GM12873 (cell line): ENCODE measurements around the gene PTPRE.

Experiments used
- TF ChIP-seq, protein P1 (sequence below): IDR thresholded peaks from 2 replicates; pipeline ENCODE4 v1.5.1; 2012; ENCODE audit warnings: low read depth, mild to moderate bottlenecking, moderate library complexity, low read length, control low read depth; ENCODE audit not compliant: insufficient read depth; ENCODE audit errors: missing control alignments

Gene PTPRE

DNA sequence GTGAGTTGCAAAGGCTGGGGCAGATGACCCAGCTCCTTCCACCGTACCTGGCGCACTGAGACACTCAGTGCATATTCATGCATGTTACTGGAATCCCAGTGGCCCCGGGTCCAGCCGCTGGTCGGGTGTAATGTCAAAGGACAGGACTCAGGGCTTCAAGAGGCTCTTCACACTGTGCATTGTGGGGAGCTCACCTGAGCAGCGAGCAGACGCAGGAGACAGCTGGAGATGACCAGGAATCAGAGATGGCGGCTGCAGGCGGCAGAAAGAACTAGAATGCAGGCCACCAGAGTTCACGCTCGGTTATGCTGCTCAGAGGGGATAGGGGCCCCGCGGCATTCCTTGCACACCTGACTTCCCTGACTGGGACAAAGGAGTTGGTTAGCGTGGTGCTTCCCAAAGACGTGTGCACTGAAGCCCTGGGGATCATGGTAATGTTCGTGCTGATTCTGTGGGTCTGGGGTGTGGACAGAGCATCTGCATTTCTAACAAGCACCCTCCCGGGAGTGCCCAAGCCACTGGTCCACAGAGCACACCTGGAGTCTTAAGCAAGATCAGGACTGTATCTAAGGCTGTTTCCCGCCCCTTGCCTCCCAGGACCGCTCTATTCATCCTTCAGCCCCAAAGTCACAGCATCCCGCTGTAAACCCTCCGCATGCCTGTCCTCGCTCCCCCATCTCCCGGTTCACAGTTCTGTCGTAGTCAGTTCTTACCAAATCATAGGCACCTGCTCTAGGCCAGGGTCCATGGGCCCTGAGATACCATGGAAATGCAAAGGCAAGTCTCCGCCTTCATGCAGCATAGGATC, 148.4 kb downstream of the PTPRE start:
- TF ChIP-seq, protein P1, sequence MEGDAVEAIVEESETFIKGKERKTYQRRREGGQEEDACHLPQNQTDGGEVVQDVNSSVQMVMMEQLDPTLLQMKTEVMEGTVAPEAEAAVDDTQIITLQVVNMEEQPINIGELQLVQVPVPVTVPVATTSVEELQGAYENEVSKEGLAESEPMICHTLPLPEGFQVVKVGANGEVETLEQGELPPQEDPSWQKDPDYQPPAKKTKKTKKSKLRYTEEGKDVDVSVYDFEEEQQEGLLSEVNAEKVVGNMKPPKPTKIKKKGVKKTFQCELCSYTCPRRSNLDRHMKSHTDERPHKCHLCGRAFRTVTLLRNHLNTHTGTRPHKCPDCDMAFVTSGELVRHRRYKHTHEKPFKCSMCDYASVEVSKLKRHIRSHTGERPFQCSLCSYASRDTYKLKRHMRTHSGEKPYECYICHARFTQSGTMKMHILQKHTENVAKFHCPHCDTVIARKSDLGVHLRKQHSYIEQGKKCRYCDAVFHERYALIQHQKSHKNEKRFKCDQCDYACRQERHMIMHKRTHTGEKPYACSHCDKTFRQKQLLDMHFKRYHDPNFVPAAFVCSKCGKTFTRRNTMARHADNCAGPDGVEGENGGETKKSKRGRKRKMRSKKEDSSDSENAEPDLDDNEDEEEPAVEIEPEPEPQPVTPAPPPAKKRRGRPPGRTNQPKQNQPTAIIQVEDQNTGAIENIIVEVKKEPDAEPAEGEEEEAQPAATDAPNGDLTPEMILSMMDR = no peak

DNA sequence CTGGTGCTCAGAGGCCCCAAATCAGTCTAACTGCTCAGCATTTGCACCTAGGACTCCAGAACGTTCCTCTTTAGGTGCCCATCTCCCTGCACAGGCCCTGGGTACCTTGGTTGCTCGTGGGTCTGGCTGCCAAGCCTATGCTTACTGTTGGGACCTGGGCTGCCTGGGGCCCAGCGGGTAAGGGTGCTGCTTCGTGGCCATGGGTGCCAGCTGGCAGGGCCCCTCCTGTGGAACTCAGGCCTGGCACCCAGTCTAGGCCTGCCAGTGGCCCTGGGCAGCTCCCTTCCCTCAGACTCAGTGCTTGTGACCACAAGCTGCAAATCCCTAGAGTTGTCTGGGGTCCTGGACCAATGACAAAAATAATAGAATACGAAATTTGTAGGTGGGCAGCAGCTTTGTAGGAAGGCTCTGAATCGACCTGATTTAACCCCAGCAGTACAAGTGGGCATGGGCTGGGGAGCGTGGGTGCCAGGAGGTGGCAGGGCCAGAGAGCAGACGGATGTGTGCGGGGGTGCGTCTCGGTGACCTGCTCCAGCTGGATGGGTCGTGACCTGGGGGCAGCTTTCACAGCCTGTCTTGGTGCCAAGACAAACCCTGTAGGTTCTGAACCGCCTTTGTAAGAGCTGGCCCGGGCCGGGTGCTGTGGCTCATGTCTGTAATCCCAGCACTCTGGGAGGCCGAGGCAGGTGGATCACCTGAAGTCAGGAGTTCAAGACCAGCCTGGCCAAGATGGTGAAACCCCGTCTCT, 149.6 kb downstream of the PTPRE start:
- TF ChIP-seq, protein P1 = no peak

DNA sequence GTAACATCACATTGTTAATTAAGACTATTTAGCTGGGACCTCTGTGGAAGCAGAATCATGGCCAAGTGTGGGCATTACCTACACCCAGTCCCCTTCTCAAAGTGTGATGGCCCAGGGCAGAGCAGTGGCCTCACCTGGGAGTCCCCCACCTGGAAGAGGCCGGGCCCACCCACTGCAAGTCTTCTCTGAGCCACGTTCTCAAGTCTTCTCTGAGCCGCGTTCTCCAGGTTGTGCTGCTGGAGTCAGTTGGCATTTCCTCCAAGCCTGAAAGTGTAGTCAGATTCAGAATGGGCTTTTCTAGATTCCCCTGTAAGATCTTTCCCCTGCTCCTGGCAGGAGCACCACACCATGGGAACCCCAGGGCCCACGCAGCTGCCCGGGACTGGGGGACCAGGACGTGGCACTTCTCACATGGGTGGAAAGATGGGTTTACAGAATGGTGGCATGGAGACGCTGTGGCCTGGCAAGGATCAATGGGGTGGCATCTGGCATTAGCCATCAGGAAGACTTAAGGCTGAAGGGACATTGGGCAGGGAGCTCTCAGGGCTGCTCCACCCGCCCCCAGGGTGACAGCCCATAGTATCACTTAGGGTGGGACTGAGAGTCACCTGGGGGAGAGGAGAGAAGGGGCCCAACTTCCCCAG, 151.3 kb downstream of the PTPRE start:
- TF ChIP-seq, protein P1 = no peak

DNA sequence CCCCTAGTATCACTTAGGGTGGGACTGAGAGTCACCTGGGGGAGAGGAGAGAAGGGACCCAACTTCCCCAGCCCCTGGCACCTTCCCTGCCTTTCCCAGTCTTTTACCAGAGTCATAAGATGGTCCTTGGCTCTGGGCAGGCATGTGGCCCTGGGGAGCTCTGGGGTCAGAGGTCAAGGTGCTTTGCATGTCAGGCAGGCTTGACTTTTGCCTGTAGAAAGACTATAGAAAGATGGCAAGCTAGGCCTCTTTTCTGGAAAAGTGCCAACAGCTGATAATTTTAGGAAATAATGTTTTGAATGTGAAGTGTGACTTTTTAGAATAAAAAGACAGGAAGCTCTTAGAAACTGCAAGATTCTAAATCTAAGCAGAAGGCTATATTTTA, 151.8 kb downstream of the PTPRE start:
- TF ChIP-seq, protein P1 = no peak

DNA sequence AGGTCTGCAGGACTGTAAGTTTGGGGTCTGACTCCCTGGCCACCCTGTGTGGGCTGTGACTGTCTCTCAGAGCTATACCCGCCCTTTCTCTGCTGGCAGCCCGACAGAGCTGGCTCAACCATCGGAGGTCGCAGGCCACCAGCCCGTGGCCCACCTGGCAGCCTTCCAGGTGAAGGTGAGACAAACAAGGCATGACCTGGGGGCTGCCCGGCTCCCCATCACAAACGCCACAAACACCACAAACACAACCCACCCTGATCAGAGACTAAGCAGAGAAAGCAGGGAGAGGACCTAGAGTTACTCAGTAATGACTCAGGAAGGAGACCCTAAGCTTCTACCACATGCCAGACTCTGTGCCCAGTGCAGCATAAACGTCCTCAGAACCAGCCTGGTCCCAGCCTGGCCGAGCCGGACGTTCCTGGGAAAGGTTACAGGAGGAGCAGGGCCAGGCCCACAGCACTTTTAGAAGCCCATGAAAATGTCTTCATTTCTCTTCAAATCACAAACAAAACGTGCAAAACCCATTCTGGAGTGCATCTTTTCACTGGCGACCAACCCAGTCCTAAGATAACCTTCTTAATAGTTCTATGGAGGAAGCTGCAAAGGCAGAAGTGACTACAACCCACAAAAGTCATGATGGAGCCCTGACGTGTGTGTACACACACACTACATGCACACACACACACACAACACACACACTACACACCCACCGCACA, 152.5 kb downstream of the PTPRE start:
- TF ChIP-seq, protein P1 = no peak

DNA sequence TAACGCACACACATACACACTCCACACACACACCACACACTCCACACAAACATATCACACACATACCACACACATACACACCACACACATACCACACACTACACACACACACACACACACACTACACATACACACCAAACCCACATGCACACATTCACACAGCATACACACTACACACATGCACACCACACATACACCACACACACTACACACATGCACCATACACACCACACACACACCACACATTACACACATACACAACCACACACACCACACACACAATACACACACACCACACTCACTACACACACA, 153.0 kb downstream of the PTPRE start:
- TF ChIP-seq, protein P1 = no peak
